K562 treated with DMSO at 1 percent for 12 hours (cell line): ENCODE data around the gene TRIM51G. TPM values are rescaled to one million over a fixed set of nuclear protein-coding genes. Genes with fewer than 3 reads are reported as not detected.

Experiments
- total RNA-seq: library from RNA; unstranded; fragments of 300-600 nt; gene quantifications from 2 replicates; pipeline ENCODE4 v1.2.3, GENCODE V29; 2022; ENCODE audit not compliant: insufficient read depth

The TRIM51G gene, protein sequence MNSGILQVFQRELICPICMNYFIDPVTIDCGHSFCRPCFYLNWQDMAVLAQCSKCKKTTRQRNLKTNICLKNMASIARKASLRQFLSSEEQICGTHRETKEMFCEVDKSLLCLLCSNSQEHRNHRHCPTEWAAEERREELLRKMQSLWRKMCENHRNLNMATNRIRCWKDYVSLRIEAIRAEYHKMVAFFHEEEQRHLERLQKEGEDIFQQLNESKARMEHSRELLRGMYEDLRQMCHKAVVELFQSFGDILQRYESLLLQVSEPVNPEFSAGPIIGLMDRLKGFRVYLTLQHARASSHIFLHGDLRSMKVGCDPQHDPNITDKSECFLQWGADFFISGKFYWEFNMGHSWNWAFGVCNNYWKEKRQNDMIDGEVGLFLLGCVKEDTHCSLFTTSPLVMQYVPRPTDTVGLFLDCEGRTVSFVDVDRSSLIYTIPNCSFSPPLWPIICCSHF
- not detected in 2 replicates for total RNA-seq

DNA sequence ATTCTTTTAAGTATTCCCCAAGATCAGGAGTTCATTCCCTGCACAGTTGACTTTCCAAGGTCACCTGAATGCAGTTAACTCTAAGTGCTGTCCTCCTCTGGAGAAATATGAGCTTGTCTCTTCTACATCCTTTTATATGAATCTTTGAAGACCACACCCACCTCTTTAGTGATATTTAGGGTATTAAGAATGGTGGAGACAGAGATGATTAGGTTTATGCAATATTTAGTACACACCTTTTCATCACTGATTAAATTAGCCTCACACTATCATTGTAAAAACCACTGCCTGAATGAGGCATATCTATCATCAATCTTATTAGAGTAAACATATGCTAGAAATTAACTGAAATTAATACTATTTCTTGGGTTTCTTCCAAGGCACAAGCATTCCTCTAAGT, at the start of gene TRIM51G:
Gene TRIM51G, minus strand, starts transcription at position 101 of the 400 bp plus-strand sequence. CDS start 2,190 bp downstream, outside the sequence.

DNA sequence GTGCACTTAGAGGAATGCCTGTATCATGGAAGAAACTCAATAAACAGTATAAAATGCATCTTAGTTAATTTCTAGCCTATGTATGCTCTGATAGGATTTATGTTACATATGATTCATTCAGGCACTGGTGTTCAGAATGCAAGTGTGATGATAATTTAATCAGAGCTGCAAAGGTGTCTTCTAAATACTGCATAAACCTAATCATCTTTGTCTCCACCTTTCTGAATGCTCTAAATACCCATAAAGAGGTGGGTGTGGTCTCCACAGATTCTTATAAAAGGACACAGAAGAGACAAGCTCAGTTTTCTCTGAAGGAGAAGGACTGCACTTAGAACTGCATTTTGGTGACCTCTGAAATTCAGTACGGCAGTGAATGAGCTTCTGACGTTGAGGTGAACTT, 44.8 kb upstream of the TRIM51G start, which contains the start of gene TRIM49B:
Gene TRIM49B, plus strand, starts transcription at position 301 of the 400 bp plus-strand sequence. CDS start 2,777 bp downstream, outside the sequence.

Other genes with a start within 250 kb of the TRIM51G start
- not detected in 2 replicates for gene TRIM49B, start 44.9 kb upstream of the TRIM51G start, total RNA-seq
- gene TRIM64C, start 75.2 kb upstream of the TRIM51G start, total RNA-seq, result not detected in 2 replicates
- gene FOLH1, start 224.7 kb upstream of the TRIM51G start, total RNA-seq, result not detected in 2 replicates